Endothelial cell of umbilical vein (primary cell): Measurements from ENCODE around the gene TMEM178B. TPM values are rescaled to one million over a fixed set of nuclear protein-coding genes. Genes with fewer than 3 reads are reported as not detected.

ENCODE experiments used
- BruUV-seq: library from RNA; stranded (reverse); fragments of 400-500 nt; replicated peaks from 2 replicates; lab custom pipeline; 2021; lab: Mats Ljungman, UMichigan
- CTCF ChIA-PET: fragments of 300-600, 350-600 bp; sonication (Branson Sonifier 250); formaldehyde crosslinking; loops from one replicate; lab custom pipeline; 2021; ENCODE audit warnings: antibody characterized with exemption, inconsistent platforms; lab: Charles Lee
- POLR2A ChIA-PET: fragments of 300-600, 350-600 bp; sonication (Branson Sonifier 250); formaldehyde crosslinking; loops from one replicate; lab custom pipeline; 2021; ENCODE audit warnings: antibody characterized with exemption, inconsistent platforms; lab: Charles Lee
- DNase-seq: peaks from one replicate; pipeline ENCODE4 v3.0.0-alpha.2; 2011; ENCODE audit warnings: low read depth, low spot score
- FAIRE-seq: peaks from 2 replicates; lab custom pipeline; 2011; peaks lifted over from hg19 to GRCh38; lab: Jason Lieb, UNC
- H2AFZ ChIP-seq: 2 replicates; pipeline ENCODE4 v1.6.0; 2012; ENCODE audit warnings: low read depth, low read length, control low read depth, inconsistent platforms
- H3K27ac ChIP-seq: 2 replicates; pipeline ENCODE4 v1.5.1; 2011; ENCODE audit warnings: low read depth, mild to moderate bottlenecking, control low read depth, low read length, moderate library complexity; ENCODE audit not compliant: insufficient read depth
- H3K27me3 ChIP-seq, 2 experiments: 2 replicates each; pipeline versions ENCODE4 v1.6.0 to v1.6.1; 2011; ENCODE audit warnings: low read length in 2 of 2, mixed read lengths in 1 of 2; ENCODE audit not compliant: control insufficient read depth in 2 of 2, insufficient read depth in 2 of 2
- H3K36me3 ChIP-seq, 2 experiments: 2 replicates in 1 of 2; 3 replicates in 1 of 2; pipeline ENCODE4 v1.5.1; 2011; ENCODE audit warnings: low read length in 2 of 2, mild to moderate bottlenecking in 1 of 2, moderate library complexity in 1 of 2; ENCODE audit not compliant: control insufficient read depth in 2 of 2, insufficient read depth in 2 of 2; ENCODE audit errors: extremely low read depth in 1 of 2
- H3K4me1 ChIP-seq: 3 replicates; pipeline ENCODE4 v1.5.1; 2011; ENCODE audit warnings: mild to moderate bottlenecking, low read length; ENCODE audit not compliant: control insufficient read depth, insufficient read depth; ENCODE audit errors: extremely low read depth
- H3K4me2 ChIP-seq: 2 replicates; pipeline ENCODE4 v1.6.1; 2011; ENCODE audit warnings: low read length, control low read depth, mixed read lengths; ENCODE audit not compliant: insufficient read depth
- H3K4me3 ChIP-seq, 3 experiments: fragments of 200-600 bp in 1 of 3; sonication (generic), shearing (Covaris generic) in 1 of 3; replicated peaks in 1 of 3; 2 replicates each; pipeline ENCODE4 v1.5.1; 2011 to 2016; ENCODE audit warnings: control low read depth in 3 of 3, low read length in 3 of 3, mild to moderate bottlenecking in 2 of 3, inconsistent platforms in 1 of 3, low read depth in 1 of 3, moderate library complexity in 1 of 3; ENCODE audit not compliant: insufficient read depth in 1 of 3
- H3K79me2 ChIP-seq: 2 replicates; pipeline ENCODE4 v1.6.0; 2012; ENCODE audit warnings: low read length, inconsistent platforms; ENCODE audit not compliant: control insufficient read depth, insufficient read depth
- H3K9ac ChIP-seq: replicated peaks from 2 replicates; pipeline ENCODE3; 2011; ENCODE audit warnings: low read length, control low read depth; ENCODE audit not compliant: insufficient read depth; ENCODE audit errors: extremely low read depth
- H3K9me1 ChIP-seq: replicated peaks from 3 replicates; pipeline ENCODE4 v1.6.0; 2011; ENCODE audit warnings: mild to moderate bottlenecking, low read length; ENCODE audit not compliant: control insufficient read depth, insufficient read depth; ENCODE audit errors: extremely low read depth
- H3K9me3 ChIP-seq: replicated peaks from 2 replicates; pipeline ENCODE4 v1.5.1; 2012; ENCODE audit warnings: low read length, inconsistent platforms; ENCODE audit not compliant: control insufficient read depth, insufficient read depth
- H4K20me1 ChIP-seq: replicated peaks from 2 replicates; pipeline ENCODE3; 2011; ENCODE audit warnings: mild to moderate bottlenecking, low read length; ENCODE audit not compliant: control insufficient read depth, insufficient read depth; ENCODE audit errors: extremely low read depth
- EZH2 ChIP-seq: IDR thresholded peaks from 2 replicates; pipeline ENCODE4 v1.6.1; 2012; ENCODE audit warnings: borderline replicate concordance, low read depth, mild to moderate bottlenecking, moderate library complexity, low read length, inconsistent platforms; ENCODE audit not compliant: severe bottlenecking
- FOS ChIP-seq: IDR thresholded peaks from 2 replicates; pipeline ENCODE4 v1.6.1; 2011; ENCODE audit warnings: mild to moderate bottlenecking, low read length, moderate library complexity, borderline replicate concordance; ENCODE audit not compliant: insufficient read depth
- GATA2 ChIP-seq: IDR thresholded peaks from 2 replicates; pipeline ENCODE4 v1.7.0; 2011; ENCODE audit warnings: low read depth, mild to moderate bottlenecking, moderate library complexity, mixed read lengths, low read length; ENCODE audit not compliant: insufficient read length, insufficient read depth
- JUN ChIP-seq: IDR thresholded peaks from 2 replicates; pipeline ENCODE4 v1.6.1; 2011; ENCODE audit warnings: borderline replicate concordance, low read depth; ENCODE audit not compliant: insufficient read length, insufficient read depth
- MYC ChIP-seq: IDR thresholded peaks from one replicate; pipeline ENCODE4 v1.6.1; 2011; ENCODE audit warnings: mild to moderate bottlenecking, low read depth, low read length
- POLR2A ChIP-seq: IDR thresholded peaks from 2 replicates; pipeline ENCODE4 v1.6.1; 2012; ENCODE audit warnings: low read depth, mild to moderate bottlenecking, control low read depth, low read length
- POLR2AphosphoS5 ChIP-seq: IDR thresholded peaks from 2 replicates; pipeline ENCODE4 v1.6.1; 2012; ENCODE audit warnings: low read depth, mild to moderate bottlenecking, control low read depth, low read length, moderate library complexity; ENCODE audit not compliant: insufficient read depth
- dilution Hi-C: fragments of 300-500 bp; cut with MboI; formaldehyde crosslinking; loops from one replicate; pipeline ENCODE4 v1.15.0; 2019; ENCODE audit warnings: low sequenced_read_pairs; ENCODE audit not compliant: extremely low pct_ligation_motif_present
- intact Hi-C: fragments of 100-400 bp; cut with micrococcal nuclease; formaldehyde crosslinking; loops from one replicate; pipeline ENCODE4 v1.10.0; 2022
- polyA plus RNA-seq, 4 experiments: library from polyadenylated mRNA; depleted of rRNA in 3 of 4; stranded (reverse) in 3 of 4; unstranded in 1 of 4; fragments of >200 nt; gene quantifications; 2 replicates each; pipeline versions ENCODE4 v1.2.1 to v1.2.3, GENCODE V29; 2011 to 2012; ENCODE audit warnings: missing spikeins in 1 of 4
- total RNA-seq: library from RNA; stranded (reverse); gene quantifications from 2 replicates; pipeline ENCODE4 v1.2.3, GENCODE V29; 2021
- TF ChIP-seq, protein P1 (sequence below): IDR thresholded peaks from 2 replicates; pipeline ENCODE4 v1.6.1; 2011; ENCODE audit not compliant: insufficient read depth, insufficient read length
- TF ChIP-seq, protein P2 (sequence below), 2 donors: IDR thresholded peaks; 1 replicate in 1 of 2; 2 replicates in 1 of 2; pipeline ENCODE4 v1.5.1; 2011; ENCODE audit warnings: low read length in 2 of 2, mild to moderate bottlenecking in 2 of 2, moderate library complexity in 2 of 2, control low read depth in 1 of 2, inconsistent platforms in 1 of 2, low read depth in 1 of 2; ENCODE audit not compliant: insufficient read depth in 1 of 2; ENCODE audit errors: extremely low read depth in 1 of 2

The TMEM178B gene
- total and polyA plus RNA-seq, 2 donors (not counting 3 experiments of a cell fraction or from before 2014, with no cell fraction given), result not detected

DNA sequence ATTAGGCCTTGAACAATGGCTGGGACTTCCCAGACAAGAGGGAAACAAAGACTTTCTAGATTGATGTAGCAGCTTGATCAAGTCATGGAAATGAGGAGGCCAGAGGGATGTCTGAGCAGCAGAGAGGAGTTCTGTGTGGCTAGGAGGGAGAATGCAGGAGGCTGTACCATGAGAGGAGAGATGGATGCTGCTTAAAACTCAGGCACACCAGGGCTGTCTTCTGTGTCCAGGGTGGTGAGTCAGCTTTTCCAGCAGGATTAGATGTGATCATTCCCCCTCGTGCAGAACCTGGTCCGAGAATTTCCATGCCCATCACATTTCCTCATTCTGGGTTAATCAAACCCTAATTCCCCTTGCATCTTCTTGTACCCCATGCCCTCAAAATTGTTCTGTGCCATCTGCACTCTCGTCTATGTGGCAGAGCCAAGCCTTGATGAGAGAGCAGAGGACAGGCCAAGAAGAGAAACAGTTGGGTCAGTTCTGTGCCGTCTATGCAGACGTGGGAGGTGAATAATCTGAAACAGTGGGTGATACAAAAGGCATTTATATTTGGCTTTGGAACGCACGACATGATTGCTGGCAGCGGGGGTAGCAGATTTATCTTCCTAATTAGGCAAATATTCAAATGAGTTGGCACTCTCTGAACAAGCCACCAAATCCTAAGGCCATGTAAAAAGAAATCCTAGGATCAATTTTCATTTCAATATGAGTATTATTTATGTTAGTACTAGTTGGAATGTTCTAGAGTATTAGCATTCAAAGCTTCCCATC, 160.7 kb downstream of the TMEM178B start:
- no peak overlapping the region for H3K9ac ChIP-seq
- TF ChIP-seq POLR2AphosphoS5 (no peak), POLR2A (no peak), MYC (no peak)
- TF ChIP-seq, protein P1, sequence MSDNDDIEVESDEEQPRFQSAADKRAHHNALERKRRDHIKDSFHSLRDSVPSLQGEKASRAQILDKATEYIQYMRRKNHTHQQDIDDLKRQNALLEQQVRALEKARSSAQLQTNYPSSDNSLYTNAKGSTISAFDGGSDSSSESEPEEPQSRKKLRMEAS, result no peak
- no TSS peak for BruUV-seq
- no peaks in the 10 kb centered on the region for H3K9me1 ChIP-seq
- dilution Hi-C loops (no loop called here), intact Hi-C loops (no loop called here)
- ChIA-PET POLR2A (no interaction called here), CTCF (no interaction called here)
- H3K79me2 ChIP-seq, result no peaks in the 10 kb centered on the region
- H3K9me3 ChIP-seq, result no peaks in the 10 kb centered on the region
- H3K27ac ChIP-seq, result no peak overlapping the region
- no peak for DNase-seq
- no peak for FAIRE-seq
- H3K27me3 ChIP-seq, result no peaks in the 10 kb centered on the region
- H4K20me1 ChIP-seq, result no peaks in the 10 kb centered on the region
- H3K4me3 ChIP-seq, result no peak overlapping the region
- no peaks in the 10 kb centered on the region for H3K4me1 ChIP-seq
- no peak overlapping the region for H2AFZ ChIP-seq
- H3K4me2 ChIP-seq, result no peak overlapping the region
- H3K36me3 ChIP-seq, result no peaks in the 10 kb centered on the region

DNA sequence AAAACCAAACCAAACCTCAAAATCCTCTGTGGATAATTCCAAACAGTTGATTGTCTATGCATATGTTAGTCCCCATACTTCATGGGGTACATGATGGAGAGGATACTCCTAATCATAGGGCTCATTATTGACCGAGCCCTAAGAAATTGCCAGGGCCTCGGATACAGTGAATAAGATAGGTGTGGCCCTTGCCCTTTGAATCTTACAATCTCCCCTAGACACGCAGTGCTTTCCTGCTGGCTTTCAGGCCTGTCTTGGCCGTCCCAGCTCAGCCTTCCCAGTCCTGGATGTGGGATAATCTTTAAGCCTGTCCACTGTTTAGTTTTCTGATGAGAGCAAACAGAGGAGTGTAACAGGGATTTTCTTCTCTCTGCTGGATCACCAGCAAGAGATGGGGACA, 161.8 kb downstream of the TMEM178B start:
- no peaks in the 10 kb centered on the region for H3K9me3 ChIP-seq
- ChIA-PET CTCF (no interaction called here), POLR2A (no interaction called here)
- no peaks in the 10 kb centered on the region for H3K4me1 ChIP-seq
- H3K27ac ChIP-seq, result no peak overlapping the region
- DNase-seq, result no peak
- no peak for FAIRE-seq
- no TSS peak for BruUV-seq
- no peaks in the 10 kb centered on the region for H3K36me3 ChIP-seq
- H3K4me2 ChIP-seq, result no peak overlapping the region
- no peaks in the 10 kb centered on the region for H3K27me3 ChIP-seq
- no peaks in the 10 kb centered on the region for H3K9me1 ChIP-seq
- no peaks in the 10 kb centered on the region for H3K79me2 ChIP-seq
- TF ChIP-seq POLR2AphosphoS5 (no peak), JUN (no peak), MYC (no peak), GATA2 (no peak), FOS (no peak), POLR2A (no peak), EZH2 (no peak)
- TF ChIP-seq, protein P2, sequence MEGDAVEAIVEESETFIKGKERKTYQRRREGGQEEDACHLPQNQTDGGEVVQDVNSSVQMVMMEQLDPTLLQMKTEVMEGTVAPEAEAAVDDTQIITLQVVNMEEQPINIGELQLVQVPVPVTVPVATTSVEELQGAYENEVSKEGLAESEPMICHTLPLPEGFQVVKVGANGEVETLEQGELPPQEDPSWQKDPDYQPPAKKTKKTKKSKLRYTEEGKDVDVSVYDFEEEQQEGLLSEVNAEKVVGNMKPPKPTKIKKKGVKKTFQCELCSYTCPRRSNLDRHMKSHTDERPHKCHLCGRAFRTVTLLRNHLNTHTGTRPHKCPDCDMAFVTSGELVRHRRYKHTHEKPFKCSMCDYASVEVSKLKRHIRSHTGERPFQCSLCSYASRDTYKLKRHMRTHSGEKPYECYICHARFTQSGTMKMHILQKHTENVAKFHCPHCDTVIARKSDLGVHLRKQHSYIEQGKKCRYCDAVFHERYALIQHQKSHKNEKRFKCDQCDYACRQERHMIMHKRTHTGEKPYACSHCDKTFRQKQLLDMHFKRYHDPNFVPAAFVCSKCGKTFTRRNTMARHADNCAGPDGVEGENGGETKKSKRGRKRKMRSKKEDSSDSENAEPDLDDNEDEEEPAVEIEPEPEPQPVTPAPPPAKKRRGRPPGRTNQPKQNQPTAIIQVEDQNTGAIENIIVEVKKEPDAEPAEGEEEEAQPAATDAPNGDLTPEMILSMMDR (IDR thresholded peaks at IDR 0.05; ENCODE audit: extremely low read depth in 1 of 2, insufficient read depth in 1 of 2, low read depth in 1 of 2, low read length in 2 of 2), result no peak
- TF ChIP-seq, protein P1, result no peak
- H3K4me3 ChIP-seq, result no peak overlapping the region
- H3K9ac ChIP-seq, result no peak overlapping the region
- H4K20me1 ChIP-seq, result no peaks in the 10 kb centered on the region
- dilution Hi-C loops (no loop called here), intact Hi-C loops (no loop called here)
- no peak overlapping the region for H2AFZ ChIP-seq
